HEK293T (cell line): ENCODE measurements around the gene RBMS2.

Experiments used
- ARNT ChIP-seq: fragments of 450-650 bp; IDR thresholded peaks from 2 replicates; pipeline ENCODE4 v1.6.1; 2017; ENCODE audit warnings: mild to moderate bottlenecking
- FOXM1 ChIP-seq: fragments of 450-650 bp; IDR thresholded peaks from 2 replicates; pipeline ENCODE4 v1.6.1; 2017; ENCODE audit warnings: mild to moderate bottlenecking, borderline replicate concordance
- SP1 ChIP-seq: fragments of 450-650 bp; IDR thresholded peaks from 2 replicates; pipeline ENCODE4 v1.6.1; 2017
- TARDBP ChIP-seq: fragments of 450-650 bp; IDR thresholded peaks from 2 replicates; pipeline ENCODE4 v1.6.1; 2016
- ZNF384 ChIP-seq: fragments of 450-650 bp; IDR thresholded peaks from 2 replicates; pipeline ENCODE4 v1.6.1; 2016
- TF ChIP-seq, protein P1 (sequence below): fragments of 450-650 bp; IDR thresholded peaks from 2 replicates; pipeline ENCODE4 v1.6.1; 2016

DNA sequence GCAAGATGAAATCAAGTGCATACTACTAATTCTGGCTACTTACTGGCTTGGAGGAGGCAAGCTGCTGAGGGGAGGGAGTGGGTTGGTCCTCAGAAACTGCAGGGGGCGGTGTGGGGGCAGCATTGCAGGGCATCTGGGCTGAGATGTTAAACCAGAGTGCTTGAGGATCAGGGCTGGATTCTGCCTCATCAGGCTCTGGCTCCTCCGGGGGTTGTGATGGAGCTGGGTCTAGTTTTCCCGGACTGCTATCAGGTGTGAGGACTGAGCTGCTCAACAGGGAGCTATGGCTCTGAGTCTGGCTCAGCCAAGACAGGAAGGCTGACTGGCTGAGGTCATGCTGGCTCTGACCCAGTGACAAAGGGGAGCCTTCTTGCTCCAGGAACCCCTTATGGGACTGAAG is 79.9 kb downstream of the RBMS2 start:
- TF ChIP-seq ZNF384 (no peak), FOXM1 (no peak), SP1 (no peak), ARNT (no peak), TARDBP (no peak)
- TF ChIP-seq, protein P1, sequence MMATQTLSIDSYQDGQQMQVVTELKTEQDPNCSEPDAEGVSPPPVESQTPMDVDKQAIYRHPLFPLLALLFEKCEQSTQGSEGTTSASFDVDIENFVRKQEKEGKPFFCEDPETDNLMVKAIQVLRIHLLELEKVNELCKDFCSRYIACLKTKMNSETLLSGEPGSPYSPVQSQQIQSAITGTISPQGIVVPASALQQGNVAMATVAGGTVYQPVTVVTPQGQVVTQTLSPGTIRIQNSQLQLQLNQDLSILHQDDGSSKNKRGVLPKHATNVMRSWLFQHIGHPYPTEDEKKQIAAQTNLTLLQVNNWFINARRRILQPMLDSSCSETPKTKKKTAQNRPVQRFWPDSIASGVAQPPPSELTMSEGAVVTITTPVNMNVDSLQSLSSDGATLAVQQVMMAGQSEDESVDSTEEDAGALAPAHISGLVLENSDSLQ = no peak
